A673 (cell line): Measurements from ENCODE around the gene GMPR. TPM values are rescaled to one million over a fixed set of nuclear protein-coding genes. Genes with fewer than 3 reads are reported as not detected.

Experiments
- BruUV-seq: library from RNA; stranded (reverse); fragments of 400-500 nt; replicated peaks from 2 replicates; lab custom pipeline; 2021; lab: Mats Ljungman, UMichigan
- CTCF ChIA-PET: fragments of 300-600 bp; sonication (Branson Sonifier 250); formaldehyde crosslinking; loops from one replicate; lab custom pipeline; 2022; ENCODE audit warnings: antibody characterized with exemption; lab: Charles Lee
- POLR2A ChIA-PET: fragments of 300-600 bp; sonication (Branson Sonifier 250); formaldehyde crosslinking; loops from one replicate; lab custom pipeline; 2022; ENCODE audit warnings: antibody characterized with exemption; ENCODE audit not compliant: low non-redundant PET; lab: Charles Lee
- DNase-seq: peaks from one replicate; pipeline ENCODE4 v3.0.0-alpha.2; 2015; ENCODE audit warnings: low spot score
- H3K27ac ChIP-seq: fragments of 200-600 bp; sonication (generic); 2 replicates; pipeline ENCODE4 v1.5.1; 2016; ENCODE audit warnings: mixed run types, low read depth, mild to moderate bottlenecking, mixed read lengths, antibody characterized with exemption, low read length; ENCODE audit not compliant: poor library complexity, severe bottlenecking
- H3K27me3 ChIP-seq: fragments of 200-600 bp; sonication (generic); replicated peaks from 2 replicates; pipeline ENCODE4 v1.6.1; 2017; ENCODE audit warnings: mixed run types, low read depth, mild to moderate bottlenecking, mixed read lengths, antibody characterized with exemption, low read length; ENCODE audit not compliant: insufficient read depth, poor library complexity
- H3K36me3 ChIP-seq: fragments of 200-600 bp; sonication (generic); 2 replicates; pipeline ENCODE4 v1.6.1; 2016; ENCODE audit warnings: mixed run types, mild to moderate bottlenecking, mixed read lengths, antibody characterized with exemption, low read length; ENCODE audit not compliant: insufficient read depth, poor library complexity, severe bottlenecking
- H3K4me1 ChIP-seq: fragments of 200-600 bp; sonication (generic); 2 replicates; pipeline ENCODE4 v1.6.1; 2017; ENCODE audit warnings: mixed run types, mild to moderate bottlenecking, mixed read lengths, antibody characterized with exemption, low read length; ENCODE audit not compliant: insufficient read depth, poor library complexity, severe bottlenecking
- H3K4me3 ChIP-seq: fragments of 200-600 bp; sonication (generic); 2 replicates; pipeline ENCODE4 v1.5.1; 2016; ENCODE audit warnings: low read depth, mixed run types, mild to moderate bottlenecking, mixed read lengths, low read length; ENCODE audit not compliant: poor library complexity, severe bottlenecking
- H3K9me3 ChIP-seq: fragments of 200-600 bp; sonication (generic); 2 replicates; pipeline ENCODE4 v1.6.1; 2016; ENCODE audit warnings: mixed run types, low read depth, mild to moderate bottlenecking, mixed read lengths, antibody characterized with exemption, low read length; ENCODE audit not compliant: poor library complexity, severe bottlenecking
- CTCF ChIP-seq: fragments of 300-800, 200-600 bp; sonication (generic); conservative IDR thresholded peaks from 2 replicates; pipeline ENCODE4 v1.5.1; 2017; ENCODE audit warnings: low read depth, mild to moderate bottlenecking, antibody characterized with exemption, low read length, moderate library complexity, mixed read lengths
- EZH2 ChIP-seq: fragments of 200-600 bp; sonication (generic); IDR thresholded peaks from 2 replicates; pipeline ENCODE4 v1.6.1; 2017; ENCODE audit warnings: borderline replicate concordance, low read depth, mild to moderate bottlenecking, mixed read lengths, antibody characterized with exemption, low read length; ENCODE audit not compliant: poor library complexity, severe bottlenecking
- intact Hi-C: fragments of 100-400 bp; cut with micrococcal nuclease; formaldehyde crosslinking; loops from one replicate; pipeline ENCODE4 v1.10.0; 2022; ENCODE audit not compliant: unreplicated experiment
- total RNA-seq: library from RNA; stranded (reverse); gene quantifications from 2 replicates; pipeline ENCODE4 v1.2.3, GENCODE V29; 2021

Gene GMPR
- total RNA-seq, 1 experiment from 2014 or later, result 0.32 TPM

- Histone ChIP-seq H3K27ac (no peak overlapping the region), H3K9me3 (no peaks in the 10 kb centered on the region), H3K36me3 (no peaks in the 10 kb centered on the region), H3K27me3 (no peaks in the 10 kb centered on the region), H3K4me1 (no peaks in the 10 kb centered on the region), H3K4me3 (no peak overlapping the region)
- no TSS peak for BruUV-seq
- TF ChIP-seq EZH2, result no peak
- no peak for TF ChIP-seq CTCF
- ChIA-PET POLR2A (no interaction called here), CTCF (no interaction called here)
- intact Hi-C loops, result no loop called here
- DNase-seq, result no peak
Observed at GRCh38 chr6:16270178-16270794, 31.9 kb downstream of the GMPR start.

GRCh38 chr6:16271428-16271827 is 33.0 kb downstream of the GMPR start:
- no peaks in the 10 kb centered on the region for H3K4me1 ChIP-seq
- intact Hi-C loops, result no loop called here
- no peaks in the 10 kb centered on the region for H3K36me3 ChIP-seq
- H3K4me3 ChIP-seq, result no peak overlapping the region
- no peak overlapping the region for H3K27ac ChIP-seq
- BruUV-seq, result no TSS peak
- TF ChIP-seq EZH2, result no peak
- no peak for TF ChIP-seq CTCF
- no peak for DNase-seq
- H3K9me3 ChIP-seq, result no peaks in the 10 kb centered on the region
- no peaks in the 10 kb centered on the region for H3K27me3 ChIP-seq
- ChIA-PET POLR2A (no interaction called here), CTCF (no interaction called here)

- POLR2A ChIA-PET, result no interaction called here
Observed at GRCh38 chr6:16272201-16272600, 33.8 kb downstream of the GMPR start.

More at GRCh38 chr6:16272201-16272600, 33.8 kb downstream of the GMPR start:
- no peak for DNase-seq
- no peak overlapping the region for H3K27ac ChIP-seq
- BruUV-seq, result no TSS peak
- intact Hi-C loops, result no loop called here
- CTCF ChIA-PET, result no interaction called here
- no peaks in the 10 kb centered on the region for H3K9me3 ChIP-seq
- no peak overlapping the region for H3K4me3 ChIP-seq
- no peaks in the 10 kb centered on the region for H3K27me3 ChIP-seq
- TF ChIP-seq CTCF, result no peak
- TF ChIP-seq EZH2, result no peak
- no peaks in the 10 kb centered on the region for H3K36me3 ChIP-seq
- H3K4me1 ChIP-seq, result peaks cover under 1% of the 10 kb centered on the region
